GM12875 (cell line): ENCODE data around the gene LRRC47.
A peak's percentile ranks its signal among the peaks of the same experiment; 100 is the strongest.

Source experiments
- H3K4me3 ChIP-seq: one replicate; pipeline ENCODE4 v1.5.1; 2011; ENCODE audit warnings: low read depth, low read length, control low read depth
- CTCF ChIP-seq: IDR thresholded peaks from 2 replicates; pipeline ENCODE4 v1.5.1; 2011; ENCODE audit warnings: low read depth, mild to moderate bottlenecking, control low read depth, inconsistent platforms, low read length, moderate library complexity, borderline replicate concordance; ENCODE audit not compliant: insufficient read depth

The LRRC47 gene

GRCh38 chr1:3777647-3778589 lies 18.4 kb downstream of the LRRC47 start:
- TF ChIP-seq CTCF: no peak
- H3K4me3 ChIP-seq: no peak overlapping the region

GRCh38 chr1:3777078-3777547 lies 19.2 kb downstream of the LRRC47 start:
- TF ChIP-seq CTCF: no peak
- no peak overlapping the region for H3K4me3 ChIP-seq

- TF ChIP-seq CTCF: no peak
- H3K4me3 ChIP-seq: no peak overlapping the region
Measured at GRCh38 chr1:3776231-3776961, 19.9 kb downstream of the LRRC47 start.

- no peak overlapping the region for H3K4me3 ChIP-seq
- TF ChIP-seq CTCF: peak; percentile 82
Measured at GRCh38 chr1:3775490-3776230, 20.6 kb downstream of the LRRC47 start.

- TF ChIP-seq CTCF: no peak
- H3K4me3 ChIP-seq: no peak overlapping the region
Measured at GRCh38 chr1:3774946-3775489, 21.3 kb downstream of the LRRC47 start.

GRCh38 chr1:3774276-3774945 lies 21.9 kb downstream of the LRRC47 start:
- no peak overlapping the region for H3K4me3 ChIP-seq
- TF ChIP-seq CTCF: no peak
